ENCODE measurements around the gene TBC1D22A.

TBC1D22A gene

GRCh38 chr22:46976598-46976997, 214.1 kb downstream of the TBC1D22A start:
- TF ChIP-seq, protein P1, sequence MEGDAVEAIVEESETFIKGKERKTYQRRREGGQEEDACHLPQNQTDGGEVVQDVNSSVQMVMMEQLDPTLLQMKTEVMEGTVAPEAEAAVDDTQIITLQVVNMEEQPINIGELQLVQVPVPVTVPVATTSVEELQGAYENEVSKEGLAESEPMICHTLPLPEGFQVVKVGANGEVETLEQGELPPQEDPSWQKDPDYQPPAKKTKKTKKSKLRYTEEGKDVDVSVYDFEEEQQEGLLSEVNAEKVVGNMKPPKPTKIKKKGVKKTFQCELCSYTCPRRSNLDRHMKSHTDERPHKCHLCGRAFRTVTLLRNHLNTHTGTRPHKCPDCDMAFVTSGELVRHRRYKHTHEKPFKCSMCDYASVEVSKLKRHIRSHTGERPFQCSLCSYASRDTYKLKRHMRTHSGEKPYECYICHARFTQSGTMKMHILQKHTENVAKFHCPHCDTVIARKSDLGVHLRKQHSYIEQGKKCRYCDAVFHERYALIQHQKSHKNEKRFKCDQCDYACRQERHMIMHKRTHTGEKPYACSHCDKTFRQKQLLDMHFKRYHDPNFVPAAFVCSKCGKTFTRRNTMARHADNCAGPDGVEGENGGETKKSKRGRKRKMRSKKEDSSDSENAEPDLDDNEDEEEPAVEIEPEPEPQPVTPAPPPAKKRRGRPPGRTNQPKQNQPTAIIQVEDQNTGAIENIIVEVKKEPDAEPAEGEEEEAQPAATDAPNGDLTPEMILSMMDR (IDR thresholded peaks at IDR 0.05), result no peak

- TF ChIP-seq, protein P1 (IDR thresholded peaks at IDR 0.05), result no peak
Measured at GRCh38 chr22:46977656-46978343, 215.3 kb downstream of the TBC1D22A start.

GRCh38 chr22:46979506-46979905, 217.1 kb downstream of the TBC1D22A start:
- TF ChIP-seq, protein P1 (IDR thresholded peaks at IDR 0.05), result no peak

- TF ChIP-seq, protein P1 (IDR thresholded peaks at IDR 0.05), result no peak
Measured at GRCh38 chr22:46980392-46980791, 217.9 kb downstream of the TBC1D22A start.

GRCh38 chr22:46982635-46983034, 220.2 kb downstream of the TBC1D22A start:
- TF ChIP-seq, protein P1 (IDR thresholded peaks at IDR 0.05), result no peak

DNA sequence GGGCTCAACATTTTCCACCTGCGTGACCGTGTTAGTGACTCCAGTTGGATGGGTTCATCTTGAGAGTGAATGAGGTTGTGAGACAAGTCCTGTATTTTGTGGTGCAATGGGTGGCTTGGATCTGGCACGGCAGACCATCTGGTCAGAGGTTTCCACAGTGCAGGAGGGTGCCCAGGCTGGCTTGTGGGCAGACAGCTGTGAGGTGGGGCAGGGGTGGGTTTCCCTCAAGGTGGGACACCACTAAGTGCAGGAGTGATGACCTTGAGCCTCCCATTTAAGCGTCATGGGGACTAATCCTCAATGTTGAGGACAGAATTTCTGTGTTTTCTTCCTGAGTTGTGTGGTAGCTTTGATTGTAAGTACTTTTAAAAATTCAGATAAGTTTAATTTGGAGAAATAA, 220.6 kb downstream of the TBC1D22A start:
- TF ChIP-seq, protein P1 (IDR thresholded peaks at IDR 0.05), result no peak

GRCh38 chr22:46984751-46985506, 222.5 kb downstream of the TBC1D22A start:
- TF ChIP-seq, protein P1 (IDR thresholded peaks at IDR 0.05), result no peak
